Activated T-cell treated with anti-CD3 and anti-CD28 coated beads, Interleukin-2, amount 50 U/mL, for 24 hours (primary cell): Measurements from ENCODE around the gene SRGAP2C.
"Not testable (repeated sequence)": the region's sequence is repeated elsewhere in the genome, so short reads cannot be mapped to it uniquely, and the experiment has no call there.

Source experiments
- DNase-seq: peaks from one replicate; pipeline ENCODE4 v3.0.0-alpha.2; 2020
- H3K27ac Mint-ChIP-seq: 2 replicates; pipeline ENCODE4 v1.8.0; 2020; ENCODE audit warnings: mild to moderate bottlenecking, mixed read lengths
- H3K27me3 Mint-ChIP-seq: 2 replicates; pipeline ENCODE4 v1.8.0; 2020; ENCODE audit warnings: mixed read lengths
- H3K36me3 Mint-ChIP-seq: 2 replicates; pipeline ENCODE4 v1.8.0; 2020; ENCODE audit warnings: low read depth, mixed read lengths
- H3K4me1 Mint-ChIP-seq: 2 replicates; pipeline ENCODE4 v1.8.0; 2020; ENCODE audit warnings: low read depth, mixed read lengths
- H3K4me3 Mint-ChIP-seq: 2 replicates; pipeline ENCODE4 v1.8.0; 2020; ENCODE audit warnings: mild to moderate bottlenecking, moderate library complexity, mixed read lengths
- H3K9me3 Mint-ChIP-seq: 2 replicates; pipeline ENCODE4 v1.8.0; 2020; ENCODE audit warnings: mixed read lengths

The SRGAP2C gene

DNA sequence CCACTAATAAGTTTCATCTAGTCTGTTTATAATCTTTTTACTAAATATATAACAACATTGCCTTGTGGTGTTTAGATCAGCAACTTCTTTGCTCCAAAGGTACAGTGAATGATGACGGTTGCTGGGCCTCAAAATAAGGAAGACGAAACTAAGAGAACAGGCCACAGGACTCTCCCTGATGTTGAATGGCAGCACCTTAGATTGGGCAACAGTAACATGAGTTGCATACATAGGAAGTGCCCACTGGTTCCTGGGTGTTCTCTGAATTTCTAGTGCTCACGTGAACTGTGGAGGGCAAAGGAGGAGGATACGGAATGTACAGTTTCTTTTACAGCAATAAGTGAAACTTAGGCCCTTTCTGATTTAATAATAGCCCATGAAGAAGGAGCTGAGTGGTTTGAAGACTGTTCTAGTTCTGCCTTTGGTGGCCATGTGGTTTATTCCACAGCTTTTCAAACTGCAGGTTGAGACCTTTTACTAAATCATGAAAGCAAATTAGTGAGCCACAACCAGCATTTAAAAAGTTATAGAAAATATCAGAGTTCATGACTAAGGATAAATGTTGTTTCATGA, 86.5 kb downstream of the SRGAP2C start:
- not testable (repeated sequence) for H3K27me3 Mint-ChIP-seq, H3K27ac Mint-ChIP-seq, H3K4me1 Mint-ChIP-seq, H3K4me3 Mint-ChIP-seq, H3K36me3 Mint-ChIP-seq, H3K9me3 Mint-ChIP-seq, DNase-seq

DNA sequence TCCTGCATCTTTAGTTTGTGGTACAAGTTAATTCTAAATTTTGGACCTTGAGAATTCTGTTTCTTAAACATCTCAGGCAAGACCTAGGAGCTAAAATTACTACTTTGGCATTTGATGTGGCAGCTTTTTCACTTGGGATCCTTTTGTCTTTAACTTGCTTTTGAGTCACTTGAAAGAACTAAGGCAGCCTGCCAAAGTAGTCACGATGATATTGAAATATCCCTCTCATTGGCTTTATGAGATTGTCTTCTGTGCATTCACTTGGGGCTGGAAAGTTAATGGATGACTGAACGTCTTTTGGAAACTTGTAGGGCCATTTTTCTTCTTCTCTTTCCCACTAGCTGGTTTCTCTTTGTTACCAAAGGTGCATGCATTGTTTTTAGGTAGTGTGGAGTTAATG, 90.7 kb downstream of the SRGAP2C start:
- not testable (repeated sequence) for H3K4me1 Mint-ChIP-seq, H3K4me3 Mint-ChIP-seq, H3K27ac Mint-ChIP-seq, H3K36me3 Mint-ChIP-seq, H3K9me3 Mint-ChIP-seq, H3K27me3 Mint-ChIP-seq, DNase-seq

DNA sequence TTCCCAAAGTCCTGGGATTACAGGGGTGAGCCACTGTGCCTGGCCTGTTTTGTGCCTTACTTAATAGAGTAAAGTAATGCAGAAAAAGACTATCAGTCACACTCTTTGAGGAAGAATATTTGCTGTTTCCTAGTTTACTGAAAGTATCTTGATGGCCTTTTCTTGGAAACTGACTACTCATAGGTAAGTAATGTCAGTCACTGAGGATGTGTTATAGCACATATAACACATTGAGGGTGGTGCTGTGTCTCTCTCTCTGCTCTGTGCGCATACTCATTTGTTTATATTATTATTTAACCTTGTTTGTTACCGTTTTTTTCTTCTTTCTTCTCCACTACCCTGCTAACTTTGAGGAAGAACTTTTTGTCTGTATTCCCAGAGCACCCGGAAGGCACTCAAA, 93.4 kb downstream of the SRGAP2C start:
- not testable (repeated sequence) for H3K4me3 Mint-ChIP-seq, DNase-seq, H3K27ac Mint-ChIP-seq, H3K36me3 Mint-ChIP-seq, H3K9me3 Mint-ChIP-seq, H3K27me3 Mint-ChIP-seq, H3K4me1 Mint-ChIP-seq

DNA sequence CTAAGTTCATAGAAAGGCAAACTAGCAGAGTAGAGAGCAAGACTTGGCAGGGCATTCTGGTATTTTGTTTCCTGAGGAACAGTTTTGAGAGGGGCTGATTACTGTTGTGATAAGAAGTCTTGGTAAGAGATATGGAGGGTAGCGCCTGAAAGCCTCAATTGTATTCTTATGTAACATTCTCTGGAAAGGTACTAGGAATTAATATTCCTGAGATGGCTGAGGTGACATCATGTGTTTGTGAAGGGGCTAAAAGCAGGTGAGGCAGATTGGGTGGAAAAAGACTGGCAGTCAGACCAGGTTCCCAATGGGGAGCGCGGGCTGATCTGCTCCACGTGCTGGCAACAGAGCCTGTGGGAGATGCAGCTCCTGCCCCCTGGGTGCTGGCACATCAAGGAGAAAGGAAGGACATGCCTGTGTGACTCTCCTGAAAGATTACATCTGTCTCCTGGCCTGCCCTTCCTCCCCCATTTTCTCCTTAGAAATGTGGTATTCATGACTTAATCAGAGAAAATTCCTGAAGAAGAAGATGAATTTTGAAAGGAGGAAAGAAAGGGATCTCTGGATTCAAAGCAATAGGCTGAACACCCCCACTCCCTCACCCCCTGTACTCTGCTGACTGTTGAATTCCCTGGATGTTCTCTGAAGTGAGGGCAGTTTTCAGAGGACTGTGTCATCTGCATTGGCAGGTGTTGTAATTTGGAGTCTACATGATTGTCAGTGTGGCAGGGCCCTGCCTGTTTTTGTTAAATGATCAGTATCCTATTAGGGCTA, 94.2 kb downstream of the SRGAP2C start:
- H3K27me3 Mint-ChIP-seq, H3K36me3 Mint-ChIP-seq, H3K9me3 Mint-ChIP-seq, DNase-seq, H3K4me3 Mint-ChIP-seq, H3K4me1 Mint-ChIP-seq, H3K27ac Mint-ChIP-seq: not testable (repeated sequence)

DNA sequence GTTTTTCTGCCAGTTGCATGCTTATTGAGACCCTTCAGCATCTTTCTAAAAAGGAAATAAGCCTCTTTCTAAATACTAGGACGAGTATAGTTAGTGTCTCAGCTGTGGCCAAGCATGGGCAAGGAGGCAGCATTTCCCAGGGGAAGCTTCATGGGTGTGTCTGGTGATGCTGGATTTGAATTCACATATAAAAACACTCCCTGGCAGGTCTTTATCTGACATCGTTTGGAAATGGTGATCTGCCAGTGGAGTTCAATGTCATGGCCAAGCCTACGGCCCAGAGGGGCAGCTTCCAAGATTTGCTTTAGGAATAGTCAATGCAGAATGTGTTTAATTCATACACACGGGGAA, 94.7 kb downstream of the SRGAP2C start:
- H3K36me3 Mint-ChIP-seq, H3K27ac Mint-ChIP-seq, H3K27me3 Mint-ChIP-seq: not testable (repeated sequence)

DNA sequence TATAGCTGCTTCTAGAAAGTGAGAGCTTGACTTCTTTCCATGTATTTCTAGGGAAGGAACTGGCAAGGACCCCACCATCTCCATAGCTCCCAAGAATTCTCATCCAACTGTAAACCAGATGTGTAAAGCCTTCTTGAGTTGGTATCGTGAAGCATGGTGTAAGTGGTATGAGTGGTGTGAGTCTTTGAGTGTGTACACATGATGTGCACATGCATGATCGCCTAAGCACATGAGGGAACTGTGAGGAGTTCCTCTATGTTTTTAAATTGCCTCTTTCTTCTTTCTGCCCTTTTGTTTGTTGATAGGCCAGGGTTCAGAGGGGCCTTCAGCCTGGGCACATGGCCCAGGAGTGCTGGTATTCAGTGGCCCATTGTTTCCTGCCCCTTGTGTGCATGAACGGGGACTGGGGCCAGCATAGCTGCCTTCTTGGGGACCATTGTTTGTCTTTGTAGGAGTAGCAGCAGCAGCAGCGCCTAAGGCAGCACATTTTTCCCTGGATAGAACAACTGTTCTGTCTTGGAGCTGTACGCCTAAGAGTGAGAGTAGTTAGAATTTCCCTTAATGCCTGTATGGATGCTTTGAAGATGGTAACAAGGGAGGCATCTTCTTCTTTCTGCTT, 96.0 kb downstream of the SRGAP2C start:
- H3K36me3 Mint-ChIP-seq, H3K27me3 Mint-ChIP-seq, H3K9me3 Mint-ChIP-seq, H3K27ac Mint-ChIP-seq, H3K4me1 Mint-ChIP-seq, H3K4me3 Mint-ChIP-seq, DNase-seq: not testable (repeated sequence)

More for the DNA sequence above, 94.7 kb downstream of the SRGAP2C start:
- DNase-seq, H3K4me3 Mint-ChIP-seq, H3K4me1 Mint-ChIP-seq, H3K9me3 Mint-ChIP-seq: not testable (repeated sequence)

DNA sequence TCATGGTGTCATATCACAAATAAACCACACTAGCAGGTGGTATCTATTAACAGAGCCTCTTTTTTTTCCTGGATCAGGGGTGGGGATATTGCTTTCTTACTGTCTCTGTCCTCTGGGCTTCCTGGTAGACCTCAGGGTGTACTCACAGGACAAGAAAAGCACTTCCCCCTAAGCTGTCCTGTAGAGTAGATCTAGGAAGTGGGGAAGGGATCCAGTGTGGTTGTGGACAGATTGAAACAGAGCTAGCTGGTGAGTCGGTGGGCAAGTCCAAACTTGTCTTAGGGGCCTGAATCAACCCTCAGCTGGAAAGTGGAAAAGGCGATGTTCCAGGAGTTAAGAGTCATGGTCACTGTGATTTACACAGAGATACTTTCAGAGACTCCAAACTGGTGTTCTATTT, 96.7 kb downstream of the SRGAP2C start:
- H3K9me3 Mint-ChIP-seq, DNase-seq, H3K36me3 Mint-ChIP-seq, H3K27me3 Mint-ChIP-seq, H3K4me3 Mint-ChIP-seq, H3K27ac Mint-ChIP-seq, H3K4me1 Mint-ChIP-seq: not testable (repeated sequence)

DNA sequence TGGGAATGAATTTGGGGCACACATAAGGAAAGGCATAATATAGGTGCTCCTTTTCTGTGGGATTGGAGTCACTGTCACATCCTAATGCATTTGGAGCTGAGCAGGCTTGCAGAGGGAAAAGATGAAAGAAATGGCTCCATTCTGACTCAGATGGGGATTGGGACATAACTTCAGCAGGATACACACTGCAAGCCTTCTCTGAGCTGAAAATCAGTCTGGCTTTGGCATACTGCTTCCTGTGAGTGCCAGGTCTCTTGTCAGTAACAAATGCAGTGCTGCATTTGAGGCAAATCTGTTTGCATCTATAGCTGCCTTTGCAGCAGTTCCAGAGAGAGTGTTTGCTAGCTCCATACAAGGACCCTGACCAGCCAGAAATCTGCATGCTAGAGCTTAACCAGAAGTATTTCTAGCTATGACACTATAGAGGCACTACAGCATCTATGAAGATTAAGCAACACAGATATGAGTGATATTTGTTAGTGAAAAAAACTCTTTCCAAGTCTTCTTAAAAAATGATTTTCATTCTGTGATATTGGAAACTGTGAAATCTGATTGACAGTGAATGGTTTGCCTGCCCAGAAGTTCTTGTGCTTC, 98.9 kb downstream of the SRGAP2C start:
- H3K4me1 Mint-ChIP-seq, H3K27ac Mint-ChIP-seq, H3K9me3 Mint-ChIP-seq, H3K36me3 Mint-ChIP-seq, H3K27me3 Mint-ChIP-seq, H3K4me3 Mint-ChIP-seq, DNase-seq: not testable (repeated sequence)

DNA sequence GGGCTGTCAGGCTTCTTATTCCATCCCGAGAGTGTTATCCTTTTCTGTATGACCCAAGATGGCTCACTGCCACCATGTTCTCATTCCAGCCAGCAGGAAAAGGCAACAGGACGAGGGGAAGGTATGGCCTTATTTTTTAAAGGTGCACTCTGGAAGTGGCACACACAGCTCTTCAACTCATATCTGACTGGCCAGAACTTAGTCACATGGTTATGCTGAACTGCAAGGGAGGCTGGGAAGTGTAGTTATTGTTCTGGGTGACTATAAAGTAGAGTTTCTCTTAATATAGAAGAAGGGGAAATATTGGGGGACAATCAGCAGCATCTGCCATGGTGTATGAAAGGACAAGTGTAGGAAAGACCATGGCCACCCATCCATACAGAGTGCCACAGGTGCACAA, 107.8 kb downstream of the SRGAP2C start:
- not testable (repeated sequence) for H3K27me3 Mint-ChIP-seq, H3K4me1 Mint-ChIP-seq, DNase-seq, H3K4me3 Mint-ChIP-seq, H3K9me3 Mint-ChIP-seq, H3K36me3 Mint-ChIP-seq, H3K27ac Mint-ChIP-seq

DNA sequence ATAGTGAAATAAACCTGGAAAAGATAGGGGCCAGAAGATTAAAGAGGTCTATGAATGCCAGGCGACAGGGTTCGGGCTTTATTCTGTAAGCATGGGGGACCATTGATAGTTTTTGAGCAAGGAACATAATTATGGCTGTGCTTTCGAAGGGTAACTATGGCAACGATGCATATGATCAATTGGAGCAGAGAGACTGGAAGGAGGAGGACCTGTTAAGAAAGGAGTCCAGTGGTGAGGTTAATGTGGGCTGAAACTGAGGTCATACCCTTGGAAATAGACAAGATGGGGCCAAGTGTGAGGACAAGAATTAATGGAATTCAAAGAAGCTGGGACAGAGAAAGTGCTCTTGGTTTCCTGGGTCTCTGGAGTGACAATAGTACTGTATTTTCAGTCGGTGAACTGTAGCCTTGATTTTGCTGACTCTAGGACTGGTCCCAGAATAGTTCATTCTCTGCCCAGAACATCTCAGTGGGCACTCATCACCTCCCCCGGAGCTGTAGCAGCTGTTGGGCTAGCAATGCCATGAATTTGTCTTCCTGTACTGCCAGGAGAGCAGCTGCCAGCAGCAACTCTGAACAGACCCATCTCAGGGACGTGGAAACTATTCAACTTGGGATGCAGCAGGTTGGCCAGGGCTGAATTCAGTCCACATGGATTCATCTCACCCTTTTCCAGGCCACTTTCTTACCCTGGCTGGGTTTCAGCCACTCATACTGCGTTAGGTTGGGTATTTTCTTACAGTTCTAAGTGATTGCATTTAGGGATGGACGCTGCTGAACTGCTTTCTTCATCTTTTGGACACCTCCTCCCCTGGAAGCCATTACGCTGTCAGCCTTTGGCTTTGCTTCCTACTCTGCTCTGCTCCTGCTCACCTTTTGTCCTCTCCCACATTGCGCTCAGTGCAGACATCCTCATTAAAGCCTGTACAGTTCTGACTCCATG, 108.8 kb downstream of the SRGAP2C start:
- H3K36me3 Mint-ChIP-seq, H3K27me3 Mint-ChIP-seq, H3K27ac Mint-ChIP-seq, DNase-seq, H3K4me1 Mint-ChIP-seq, H3K4me3 Mint-ChIP-seq, H3K9me3 Mint-ChIP-seq: not testable (repeated sequence)

DNA sequence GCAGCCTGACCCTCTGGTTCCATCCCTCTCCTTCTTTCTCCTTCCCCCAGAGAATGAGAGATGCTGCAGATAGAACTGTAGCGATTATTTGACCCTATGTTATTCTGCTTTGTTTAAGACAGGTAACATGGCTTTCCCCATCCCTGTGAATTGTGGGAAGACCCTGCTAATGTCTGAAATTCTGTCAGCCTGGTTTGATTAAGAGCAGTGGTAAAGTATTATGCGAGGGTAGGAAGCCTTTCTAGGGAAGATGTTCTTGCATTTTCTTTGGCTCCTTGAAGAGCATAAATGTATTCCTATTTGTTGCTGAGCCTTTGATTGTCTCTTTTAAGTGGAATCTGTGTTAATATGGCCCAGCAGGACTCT, 109.4 kb downstream of the SRGAP2C start:
- not testable (repeated sequence) for DNase-seq, H3K36me3 Mint-ChIP-seq, H3K4me1 Mint-ChIP-seq, H3K4me3 Mint-ChIP-seq, H3K27ac Mint-ChIP-seq, H3K27me3 Mint-ChIP-seq, H3K9me3 Mint-ChIP-seq

DNA sequence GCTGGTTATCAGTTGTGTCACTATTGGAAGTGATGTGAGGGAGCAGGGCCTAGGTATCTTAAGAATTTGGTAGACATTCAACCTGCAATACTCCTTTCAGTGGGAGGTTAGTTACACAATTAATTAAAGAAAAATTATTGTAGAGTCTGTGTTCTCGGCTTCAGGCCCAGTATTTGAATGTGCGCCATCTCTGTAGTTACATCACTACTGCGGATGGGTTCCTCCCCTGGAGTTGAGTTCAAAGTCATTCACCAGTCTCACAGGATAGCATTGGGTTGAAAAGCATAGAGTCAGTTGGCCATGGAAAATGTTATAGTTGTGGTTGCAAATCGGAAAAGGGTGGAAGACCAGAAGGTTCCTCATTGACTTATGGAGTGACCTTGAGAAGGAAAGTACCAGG, 111.8 kb downstream of the SRGAP2C start:
- H3K9me3 Mint-ChIP-seq, H3K4me1 Mint-ChIP-seq, H3K36me3 Mint-ChIP-seq, DNase-seq, H3K27ac Mint-ChIP-seq, H3K4me3 Mint-ChIP-seq, H3K27me3 Mint-ChIP-seq: not testable (repeated sequence)

DNA sequence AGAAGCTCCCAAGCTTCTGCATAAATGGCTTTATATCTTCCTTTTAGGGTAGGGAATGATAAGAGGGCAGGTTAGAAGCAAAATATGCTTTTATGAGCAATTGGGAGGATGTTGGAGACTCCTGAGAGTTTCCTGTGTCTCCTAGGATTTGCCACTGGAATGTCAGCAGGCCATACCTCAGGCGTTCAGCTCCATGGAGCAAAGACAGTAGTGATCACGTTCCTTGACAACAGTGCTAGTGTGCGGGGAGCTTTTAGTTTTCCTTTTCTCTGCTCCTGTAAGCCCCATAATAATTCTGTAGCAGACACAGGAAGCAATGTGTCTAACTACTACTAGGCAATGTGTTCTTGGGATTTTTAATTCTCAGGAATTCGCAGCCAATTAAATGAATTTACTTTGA, 113.8 kb downstream of the SRGAP2C start:
- H3K36me3 Mint-ChIP-seq, result not testable (repeated sequence)

DNA sequence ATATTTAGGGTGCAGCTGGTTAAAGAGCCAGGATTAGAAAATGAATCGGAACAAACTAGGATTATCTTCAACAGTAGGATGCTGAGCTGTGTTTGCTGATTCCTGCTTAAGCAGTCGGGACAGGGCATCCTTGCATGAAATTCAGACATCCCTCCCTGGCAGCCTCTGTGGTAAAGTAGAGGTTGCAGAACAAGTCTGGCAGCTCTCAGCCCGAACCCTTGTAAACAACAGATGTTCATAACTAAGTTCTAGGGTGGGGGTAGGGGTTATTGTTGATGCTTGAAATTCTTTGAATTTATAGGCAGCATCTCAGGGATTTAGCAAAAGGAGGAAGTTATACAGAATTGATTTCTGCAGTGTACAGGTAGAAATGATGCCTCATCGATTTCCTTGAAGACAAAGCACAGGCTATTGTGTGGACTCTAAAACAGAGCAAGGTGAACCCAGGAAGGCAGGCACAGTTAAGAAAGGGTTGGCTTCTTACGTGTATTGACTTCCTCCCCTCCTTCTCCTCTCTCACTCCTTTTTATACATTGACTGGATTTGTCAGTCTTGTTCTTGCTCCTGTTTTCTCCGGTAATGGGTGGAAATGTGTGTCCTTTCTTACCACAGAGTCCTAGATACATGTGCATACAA, 114.9 kb downstream of the SRGAP2C start:
- H3K27ac Mint-ChIP-seq, H3K4me1 Mint-ChIP-seq, H3K4me3 Mint-ChIP-seq, DNase-seq, H3K36me3 Mint-ChIP-seq, H3K9me3 Mint-ChIP-seq, H3K27me3 Mint-ChIP-seq: not testable (repeated sequence)

More for the DNA sequence above, 113.8 kb downstream of the SRGAP2C start:
- H3K27ac Mint-ChIP-seq, DNase-seq, H3K9me3 Mint-ChIP-seq, H3K4me1 Mint-ChIP-seq, H3K4me3 Mint-ChIP-seq, H3K27me3 Mint-ChIP-seq: not testable (repeated sequence)
